NCI-H1092 (cell line): Measurements from ENCODE around the gene OR5H14.
"Not testable (repeated sequence)": the region's sequence is repeated elsewhere in the genome, so short reads cannot be mapped to it uniquely, and the experiment has no call there.

Experiments
- DNase-seq: peaks from one replicate; lab custom pipeline; 2025; lab: John Stamatoyannopoulos, UW

OR5H14 gene

GRCh38 chr3:98147179-98147578 lies at the start of gene OR5H14:
Gene OR5H14, plus strand, starts transcription at chr3:98147479. Its CDS starts 1,907 bp downstream, at chr3:98149386.
- DNase-seq: no peak

- no peak for DNase-seq
Measured at GRCh38 chr3:98099848-98100247, 47.4 kb upstream of the OR5H14 start.

- no peak for DNase-seq
Measured at GRCh38 chr3:98108162-98108561, 39.1 kb upstream of the OR5H14 start.

- DNase-seq: no peak
Measured at GRCh38 chr3:98109807-98110549, 37.3 kb upstream of the OR5H14 start.

GRCh38 chr3:98110550-98110908 lies 36.8 kb upstream of the OR5H14 start:
- no peak for DNase-seq

GRCh38 chr3:98114264-98114663 lies 33.0 kb upstream of the OR5H14 start:
- no peak for DNase-seq

- DNase-seq: no peak
Measured at GRCh38 chr3:98115717-98116116, 31.6 kb upstream of the OR5H14 start.

GRCh38 chr3:98130421-98130820 lies 16.9 kb upstream of the OR5H14 start, which contains the start of gene OR5H1:
Gene OR5H1, plus strand, starts transcription at chr3:98130721. Its CDS starts 1,977 bp downstream, at chr3:98132698.
- no peak for DNase-seq

GRCh38 chr3:98136631-98137030 lies 10.6 kb upstream of the OR5H14 start:
- DNase-seq: no peak

GRCh38 chr3:98137826-98138557 lies 9.3 kb upstream of the OR5H14 start:
- DNase-seq: not testable (repeated sequence)

GRCh38 chr3:98140531-98140930 lies 6.7 kb upstream of the OR5H14 start:
- DNase-seq: no peak

- no peak for DNase-seq
Measured at GRCh38 chr3:98148751-98149150, 1.5 kb downstream of the OR5H14 start.

GRCh38 chr3:98149456-98149855 lies 2.2 kb downstream of the OR5H14 start:
- not testable (repeated sequence) for DNase-seq

- no peak for DNase-seq
Measured at GRCh38 chr3:98151241-98151640, 4.0 kb downstream of the OR5H14 start.

GRCh38 chr3:98166396-98166795 lies 19.1 kb downstream of the OR5H14 start, which contains the start of gene OR5H15:
Gene OR5H15, plus strand, starts transcription at chr3:98166696. Its CDS starts 2,004 bp downstream, at chr3:98168700.
- DNase-seq: no peak

- no peak for DNase-seq
Measured at GRCh38 chr3:98171071-98171470, 23.8 kb downstream of the OR5H14 start.

GRCh38 chr3:98172621-98173020 lies 25.3 kb downstream of the OR5H14 start:
- no peak for DNase-seq

- no peak for DNase-seq
Measured at GRCh38 chr3:98180319-98180890, 33.1 kb downstream of the OR5H14 start.

GRCh38 chr3:98182196-98182595 lies 34.9 kb downstream of the OR5H14 start:
- DNase-seq: no peak

GRCh38 chr3:98185180-98185579 lies 37.9 kb downstream of the OR5H14 start:
- DNase-seq: no peak

- no peak for DNase-seq
Measured at GRCh38 chr3:98188545-98188944, 41.3 kb downstream of the OR5H14 start.

GRCh38 chr3:98190911-98191310 lies 43.6 kb downstream of the OR5H14 start:
- DNase-seq: not testable (repeated sequence)

- not testable (repeated sequence) for DNase-seq
Measured at GRCh38 chr3:98196293-98196692, 49.0 kb downstream of the OR5H14 start.
